ENCODE data around the gene CADM1. TPM values are rescaled to one million over a fixed set of nuclear protein-coding genes. Genes with fewer than 3 reads are reported as not detected.

CADM1 gene
- total RNA-seq, 1 experiment from 2014 or later: 1.1 TPM

- Histone ChIP-seq H3K4me2 (ENCODE audit: low read length) (no peak overlapping the region), H3K27ac (ENCODE audit: low read length) (no peak overlapping the region), H3K4me1 (ENCODE audit: insufficient read depth, low read length) (no peaks in the 10 kb centered on the region), H4K20me1 (ENCODE audit: low read length) (no peaks in the 10 kb centered on the region), H2AFZ (ENCODE audit: low read length) (no peak overlapping the region), H3F3A (ENCODE audit: low read length, unreplicated experiment) (no peaks in the 10 kb centered on the region), H3K79me2 (ENCODE audit: low read length) (no peaks in the 10 kb centered on the region), H3K9me2 (replicated peaks; ENCODE audit: low read length) (no peaks in the 10 kb centered on the region), H3K27me3 (ENCODE audit: low read length) (no peaks in the 10 kb centered on the region), H3K9ac (ENCODE audit: low read length) (no peak overlapping the region), H3K36me3 (ENCODE audit: low read depth, low read length) (no peaks in the 10 kb centered on the region), H3K9me3 (ENCODE audit: low read length) (peaks cover 14% of the 10 kb centered on the region; the same call in 1 of the 2 replicates), H3K4me3 (ENCODE audit: low read length) (no peak overlapping the region)
- DNase-seq (no peak), ATAC-seq (no peak)
- ChIA-PET CTCF (no interaction called here), POLR2A (ENCODE audit: unreplicated experiment) (no interaction called here)
- intact Hi-C loops (cut with micrococcal nuclease): no loop called here
- no peak for TF ChIP-seq EZH2phosphoT487 (IDR thresholded peaks at IDR 0.05; ENCODE audit: borderline replicate concordance, low read length)
- no peak for TF ChIP-seq CTCF (conservative IDR thresholded peaks at IDR 0.05; ENCODE audit: low read depth, low read length)
- no peak for TF ChIP-seq EZH2 (IDR thresholded peaks at IDR 0.05; ENCODE audit: low read length, unreplicated experiment)
- BruUV-seq (replicated peaks): no TSS peak
These were observed 212.9 kb downstream of the CADM1 start for GRCh38 chr11:115291325-115291724.

GRCh38 chr11:115290893-115291292 lies 213.3 kb downstream of the CADM1 start:
- Histone ChIP-seq H3F3A (ENCODE audit: low read length, unreplicated experiment) (no peaks in the 10 kb centered on the region), H3K27me3 (ENCODE audit: low read length) (no peaks in the 10 kb centered on the region), H2AFZ (ENCODE audit: low read length) (no peak overlapping the region), H4K20me1 (ENCODE audit: low read length) (no peaks in the 10 kb centered on the region), H3K27ac (ENCODE audit: low read length) (no peak overlapping the region), H3K4me1 (ENCODE audit: insufficient read depth, low read length) (no peaks in the 10 kb centered on the region), H3K9me3 (ENCODE audit: low read length) (0 out of 2 replicates have a peak, but pooled peaks cover 12% of the 10 kb centered on the region), H3K79me2 (ENCODE audit: low read length) (no peaks in the 10 kb centered on the region), H3K4me3 (ENCODE audit: low read length) (no peak overlapping the region), H3K9me2 (replicated peaks; ENCODE audit: low read length) (no peaks in the 10 kb centered on the region), H3K9ac (ENCODE audit: low read length) (no peak overlapping the region), H3K4me2 (ENCODE audit: low read length) (no peak overlapping the region), H3K36me3 (ENCODE audit: low read depth, low read length) (no peaks in the 10 kb centered on the region)
- ATAC-seq (no peak), DNase-seq (no peak)
- POLR2A ChIA-PET (ENCODE audit: unreplicated experiment): no interaction called here
- TF ChIP-seq EZH2phosphoT487 (IDR thresholded peaks at IDR 0.05; ENCODE audit: borderline replicate concordance, low read length) (no peak), EZH2 (IDR thresholded peaks at IDR 0.05; ENCODE audit: low read length, unreplicated experiment) (no peak), CTCF (conservative IDR thresholded peaks at IDR 0.05; ENCODE audit: low read depth, low read length) (no peak)
- CTCF ChIA-PET: no interaction called here
- intact Hi-C loops (cut with micrococcal nuclease): no loop called here
- BruUV-seq (replicated peaks): no TSS peak

GRCh38 chr11:115290479-115290878 lies 213.7 kb downstream of the CADM1 start:
- Histone ChIP-seq H4K20me1 (ENCODE audit: low read length) (no peaks in the 10 kb centered on the region), H3K9ac (ENCODE audit: low read length) (no peak overlapping the region), H3K27me3 (ENCODE audit: low read length) (no peaks in the 10 kb centered on the region), H3K9me2 (replicated peaks; ENCODE audit: low read length) (no peaks in the 10 kb centered on the region), H3K4me3 (ENCODE audit: low read length) (no peak overlapping the region), H3K4me2 (ENCODE audit: low read length) (no peak overlapping the region), H2AFZ (ENCODE audit: low read length) (no peak overlapping the region), H3K9me3 (ENCODE audit: low read length) (0 out of 2 replicates have a peak, but pooled peaks cover 12% of the 10 kb centered on the region), H3K79me2 (ENCODE audit: low read length) (no peaks in the 10 kb centered on the region), H3F3A (ENCODE audit: low read length, unreplicated experiment) (no peaks in the 10 kb centered on the region), H3K36me3 (ENCODE audit: low read depth, low read length) (no peaks in the 10 kb centered on the region), H3K27ac (ENCODE audit: low read length) (no peak overlapping the region), H3K4me1 (ENCODE audit: insufficient read depth, low read length) (no peaks in the 10 kb centered on the region)
- intact Hi-C loops (cut with micrococcal nuclease): no loop called here
- POLR2A ChIA-PET (ENCODE audit: unreplicated experiment): no interaction called here
- CTCF ChIA-PET: no interaction called here
- DNase-seq (no peak), ATAC-seq (no peak)
- BruUV-seq (replicated peaks): no TSS peak
- TF ChIP-seq CTCF (conservative IDR thresholded peaks at IDR 0.05; ENCODE audit: low read depth, low read length) (no peak), EZH2 (IDR thresholded peaks at IDR 0.05; ENCODE audit: low read length, unreplicated experiment) (no peak), EZH2phosphoT487 (IDR thresholded peaks at IDR 0.05; ENCODE audit: borderline replicate concordance, low read length) (no peak)
